BLaER1 (cell line): Measurements from ENCODE around the gene BIRC7.

Experiments
- H3K27ac ChIP-seq: shearing (Covaris generic); formaldehyde crosslinking; 2 replicates; pipeline ENCODE4 v1.8.1; 2022
- H3K27me3 ChIP-seq: shearing (Covaris generic); formaldehyde crosslinking; 2 replicates; pipeline ENCODE4 v1.8.1; 2022
- H3K36me3 ChIP-seq: shearing (Covaris generic); formaldehyde crosslinking; 2 replicates; pipeline ENCODE4 v1.8.1; 2022
- H3K4me1 ChIP-seq: shearing (Covaris generic); formaldehyde crosslinking; 2 replicates; pipeline ENCODE4 v1.8.1; 2022
- H3K4me2 ChIP-seq: shearing (Covaris generic); formaldehyde crosslinking; 2 replicates; pipeline ENCODE4 v1.8.1; 2022
- H3K4me3 ChIP-seq: shearing (Covaris generic); formaldehyde crosslinking; 2 replicates; pipeline ENCODE4 v1.8.1; 2022
- H3K9ac ChIP-seq: shearing (Covaris generic); formaldehyde crosslinking; 2 replicates; pipeline ENCODE4 v1.8.1; 2022
- H3K9me3 ChIP-seq: shearing (Covaris generic); formaldehyde crosslinking; 2 replicates; pipeline ENCODE4 v1.8.1; 2022
- H4K20me1 ChIP-seq: shearing (Covaris generic); formaldehyde crosslinking; 2 replicates; pipeline ENCODE4 v1.8.1; 2022
- Cebpa-rat ChIP-seq: shearing (Covaris generic); IDR thresholded peaks from 2 replicates; pipeline ENCODE4 v1.8.1; 2022

The BIRC7 gene

DNA sequence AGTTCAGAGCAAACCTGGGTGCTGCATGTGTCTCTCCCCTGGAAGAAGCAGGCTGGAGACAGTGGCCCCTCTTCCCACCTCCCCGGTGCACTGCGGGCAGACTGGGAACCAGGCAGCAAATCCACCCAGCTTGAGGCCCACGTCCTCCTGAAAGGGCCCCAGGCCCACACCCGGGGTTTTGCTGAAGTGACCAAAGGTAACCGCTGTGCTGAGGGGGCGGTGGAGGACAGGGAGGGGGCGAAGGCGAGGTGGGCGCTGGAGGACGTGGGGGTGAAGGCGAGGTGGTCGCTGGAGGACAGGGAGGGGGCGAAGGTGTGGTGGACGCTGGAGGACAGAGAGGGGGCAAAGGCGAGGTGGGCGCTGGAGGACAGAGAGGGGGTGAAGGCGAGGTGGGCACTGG lies 1.8 kb upstream of the BIRC7 start:
- Histone ChIP-seq H3K4me3 (no peak overlapping the region), H4K20me1 (no peaks in the 10 kb centered on the region), H3K27ac (no peak overlapping the region), H3K36me3 (no peaks in the 10 kb centered on the region), H3K4me2 (peak overlapping the region; percentile 96), H3K4me1 (peaks cover 97% of the 10 kb centered on the region), H3K9me3 (no peaks in the 10 kb centered on the region), H3K27me3 (peaks cover 28% of the 10 kb centered on the region), H3K9ac (no peak overlapping the region)
- TF ChIP-seq Cebpa-rat = no peak

DNA sequence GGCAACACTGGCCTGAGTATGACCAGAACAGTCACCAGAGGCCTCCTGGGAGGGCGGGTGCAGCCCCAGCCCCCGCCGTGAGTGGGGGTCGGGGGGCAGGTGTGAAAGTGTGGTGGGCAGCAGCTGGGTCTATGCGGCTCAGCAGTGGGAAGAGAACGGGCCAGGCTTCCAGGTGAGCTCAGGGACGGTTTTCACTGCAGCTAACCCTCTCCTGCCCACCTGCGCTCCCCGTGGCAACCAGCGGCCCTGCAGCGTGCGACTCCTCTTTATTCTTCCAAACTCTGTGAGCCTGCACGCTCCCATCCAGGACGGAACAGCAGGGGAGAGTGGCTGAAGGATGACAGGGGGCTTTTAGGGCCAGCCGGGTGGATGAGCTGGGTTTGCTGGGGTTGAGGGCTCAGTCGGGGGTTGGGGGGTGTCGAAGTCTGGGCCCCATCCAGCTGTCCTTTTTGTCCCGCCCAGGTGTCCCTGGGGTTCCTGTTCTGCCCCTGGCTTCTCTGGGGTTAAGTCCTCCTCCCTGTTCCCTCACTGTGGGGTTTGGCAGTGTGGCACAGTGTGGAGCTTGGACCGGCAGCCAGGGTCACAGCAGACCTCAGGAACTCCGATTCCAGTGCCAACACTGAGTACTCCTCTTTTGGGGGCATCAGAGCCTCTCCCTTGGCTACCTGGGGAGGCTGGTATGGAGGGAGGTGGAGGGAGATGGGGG lies 859 bp upstream of the BIRC7 start:
- no peak for TF ChIP-seq Cebpa-rat
- Histone ChIP-seq H3K27ac (0 out of 2 replicates have a peak overlapping the region, but pooled peaks have one; percentile 13), H3K36me3 (no peaks in the 10 kb centered on the region), H3K27me3 (peaks cover 28% of the 10 kb centered on the region), H3K9ac (no peak overlapping the region), H3K9me3 (no peaks in the 10 kb centered on the region), H3K4me3 (no peak overlapping the region), H3K4me1 (peaks cover 97% of the 10 kb centered on the region), H4K20me1 (no peaks in the 10 kb centered on the region), H3K4me2 (peak overlapping the region; percentile 96)

DNA sequence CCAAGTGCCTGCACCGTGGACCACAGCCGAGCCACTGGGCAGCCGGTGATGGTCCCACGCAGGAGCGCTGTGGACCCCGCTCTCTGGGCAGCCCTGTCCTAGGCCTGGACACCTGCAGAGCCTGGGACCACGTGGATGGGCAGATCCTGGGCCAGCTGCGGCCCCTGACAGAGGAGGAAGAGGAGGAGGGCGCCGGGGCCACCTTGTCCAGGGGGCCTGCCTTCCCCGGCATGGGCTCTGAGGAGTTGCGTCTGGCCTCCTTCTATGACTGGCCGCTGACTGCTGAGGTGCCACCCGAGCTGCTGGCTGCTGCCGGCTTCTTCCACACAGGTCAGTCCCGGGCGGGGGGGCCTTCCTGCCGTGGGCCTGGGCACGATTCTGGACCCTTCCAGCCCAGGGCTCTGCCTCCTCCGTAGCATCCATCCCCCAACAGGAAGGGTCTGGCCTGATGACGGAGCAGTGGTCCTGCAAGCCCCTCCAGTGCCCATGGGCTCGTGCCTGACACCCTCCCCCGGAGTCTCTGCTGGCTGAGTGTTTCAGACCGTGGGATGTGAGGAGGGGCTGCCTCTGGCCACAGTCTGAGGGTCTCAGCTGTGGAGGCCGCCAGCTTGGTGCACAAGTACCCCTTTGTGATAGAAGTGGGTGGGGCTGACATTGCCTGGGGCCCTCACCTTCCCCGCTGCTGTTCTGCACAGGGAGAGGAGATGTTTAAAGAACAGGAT lies 572 bp downstream of the BIRC7 start:
- Histone ChIP-seq H3K4me3 (no peak overlapping the region), H3K4me2 (peak overlapping the region; percentile 96), H3K9ac (peak overlapping the region; percentile 28), H3K27ac (peak overlapping the region; percentile 66), H4K20me1 (0 out of 2 replicates have a peak, but pooled peaks cover 3% of the 10 kb centered on the region), H3K36me3 (no peaks in the 10 kb centered on the region), H3K27me3 (peaks cover 21% of the 10 kb centered on the region), H3K9me3 (no peaks in the 10 kb centered on the region), H3K4me1 (peaks cover 95% of the 10 kb centered on the region)
- no peak for TF ChIP-seq Cebpa-rat

DNA sequence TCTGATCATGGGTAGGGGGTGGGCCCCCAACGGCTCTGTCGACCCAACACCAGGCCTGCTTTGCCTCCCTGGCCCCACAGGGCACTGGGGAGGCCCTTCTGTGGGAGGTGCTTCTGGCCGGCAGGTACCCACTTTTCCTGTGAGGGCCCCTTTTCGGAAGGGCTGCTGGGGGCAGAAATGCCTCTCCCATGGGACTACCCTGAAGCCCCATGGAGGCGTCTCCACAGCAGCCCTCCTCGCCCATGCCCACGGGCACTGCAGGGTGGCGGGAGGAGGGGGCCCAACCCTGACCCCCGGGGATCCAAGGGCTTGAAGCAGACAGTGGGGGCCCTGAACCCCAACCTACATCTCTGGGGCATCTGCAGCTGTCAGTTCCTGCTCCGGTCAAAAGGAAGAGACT lies 2.3 kb downstream of the BIRC7 start:
- Histone ChIP-seq H3K4me2 (peak overlapping the region; percentile 96), H4K20me1 (peaks cover 12% of the 10 kb centered on the region; the same call in 1 of the 2 replicates), H3K27ac (peak overlapping the region; percentile 81), H3K27me3 (peaks cover 4% of the 10 kb centered on the region; the same call in 1 of the 2 replicates), H3K9ac (peak overlapping the region; percentile 65), H3K9me3 (no peaks in the 10 kb centered on the region), H3K4me1 (peaks cover 98% of the 10 kb centered on the region), H3K36me3 (no peaks in the 10 kb centered on the region), H3K4me3 (peak overlapping the region; percentile 58)
- no peak for TF ChIP-seq Cebpa-rat

DNA sequence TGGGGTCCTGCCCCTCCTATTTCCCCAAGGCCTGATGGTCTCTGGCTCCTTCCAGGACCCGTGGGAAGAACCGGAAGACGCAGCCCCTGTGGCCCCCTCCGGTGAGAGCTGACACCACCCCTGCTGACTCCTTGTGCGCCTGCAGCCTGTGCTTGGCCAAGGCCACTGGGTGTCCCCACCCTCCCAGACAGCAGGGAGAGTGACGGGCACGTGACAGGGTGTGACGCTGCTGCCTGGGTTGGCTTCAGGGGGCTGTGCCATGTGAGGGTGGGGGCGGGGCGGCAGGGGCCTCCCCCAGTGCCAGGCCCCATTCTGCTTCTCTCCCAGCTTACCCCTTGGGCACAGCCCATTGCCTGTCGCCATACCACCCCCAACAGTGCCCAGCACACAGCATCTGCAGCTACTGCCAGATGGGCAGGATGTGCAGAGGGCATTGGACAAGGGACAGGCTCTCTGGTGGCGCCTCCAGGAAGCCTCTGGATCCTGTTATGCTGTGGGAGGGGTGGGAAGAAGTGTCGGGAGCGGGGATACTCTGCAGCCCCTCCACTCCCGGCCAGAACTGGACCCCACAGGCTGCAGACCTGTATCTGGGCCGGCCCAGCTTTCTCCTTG lies 2.9 kb downstream of the BIRC7 start:
- H3K27ac ChIP-seq = peak overlapping the region; percentile 81
- H3K27me3 ChIP-seq = 0 out of 2 replicates have a peak, but pooled peaks cover 2% of the 10 kb centered on the region

DNA sequence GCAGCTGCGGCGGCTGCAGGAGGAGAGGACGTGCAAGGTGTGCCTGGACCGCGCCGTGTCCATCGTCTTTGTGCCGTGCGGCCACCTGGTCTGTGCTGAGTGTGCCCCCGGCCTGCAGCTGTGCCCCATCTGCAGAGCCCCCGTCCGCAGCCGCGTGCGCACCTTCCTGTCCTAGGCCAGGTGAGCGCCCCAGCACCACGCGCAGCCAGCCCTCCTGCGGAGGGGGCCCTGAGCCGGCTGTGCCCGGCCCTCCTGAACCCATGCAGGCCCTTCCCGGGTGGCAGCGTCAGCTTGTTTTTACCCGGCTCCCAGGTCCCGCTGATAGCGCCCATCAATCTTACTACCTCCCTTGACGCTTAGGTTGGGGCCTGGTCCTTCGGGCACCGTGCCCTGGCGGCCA lies 3.7 kb downstream of the BIRC7 start:
- Histone ChIP-seq H3K27me3 (no peaks in the 10 kb centered on the region), H3K4me3 (no peak overlapping the region), H3K9me3 (no peaks in the 10 kb centered on the region), H3K4me1 (peaks cover 98% of the 10 kb centered on the region), H3K9ac (no peak overlapping the region), H3K4me2 (peak overlapping the region; percentile 96), H3K36me3 (peaks cover 12% of the 10 kb centered on the region), H3K27ac (peak overlapping the region; percentile 63; the same call in 1 of the 2 replicates), H4K20me1 (peaks cover 26% of the 10 kb centered on the region; the same call in 1 of the 2 replicates)
- no peak for TF ChIP-seq Cebpa-rat

More for the DNA sequence above, 2.9 kb downstream of the BIRC7 start:
- H3K4me3 ChIP-seq = peak overlapping the region; percentile 58
- peaks cover 18% of the 10 kb centered on the region; the same call in 1 of the 2 replicates for H4K20me1 ChIP-seq
- no peak for TF ChIP-seq Cebpa-rat
- peak overlapping the region; percentile 65 for H3K9ac ChIP-seq
- H3K9me3 ChIP-seq = no peaks in the 10 kb centered on the region
- H3K4me2 ChIP-seq = peak overlapping the region; percentile 96
- H3K4me1 ChIP-seq = peaks cover 98% of the 10 kb centered on the region
- peaks cover 4% of the 10 kb centered on the region for H3K36me3 ChIP-seq

DNA sequence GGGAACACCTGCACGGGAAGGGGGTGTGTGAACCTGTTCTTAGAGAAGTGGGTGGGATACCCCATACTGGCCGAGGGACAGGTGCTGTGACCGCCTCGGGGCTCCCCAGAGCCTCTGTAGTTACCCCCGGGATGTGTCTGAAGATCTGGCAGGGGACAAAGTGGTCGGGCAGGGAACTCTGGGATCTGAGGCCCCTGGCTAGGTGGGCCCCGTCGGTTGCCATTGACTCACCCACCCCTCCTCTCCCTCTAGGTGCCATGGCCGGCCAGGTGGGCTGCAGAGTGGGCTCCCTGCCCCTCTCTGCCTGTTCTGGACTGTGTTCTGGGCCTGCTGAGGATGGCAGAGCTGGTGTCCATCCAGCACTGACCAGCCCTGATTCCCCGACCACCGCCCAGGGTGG lies 4.3 kb downstream of the BIRC7 start:
- Histone ChIP-seq H3K9ac (no peak overlapping the region; the same call in 1 of the 2 replicates), H4K20me1 (peaks cover 31% of the 10 kb centered on the region; the same call in 1 of the 2 replicates), H3K4me1 (peaks cover 98% of the 10 kb centered on the region), H3K4me2 (peak overlapping the region; percentile 96), H3K4me3 (no peak overlapping the region), H3K27ac (peak overlapping the region; percentile 37; the same call in 1 of the 2 replicates), H3K36me3 (peaks cover 18% of the 10 kb centered on the region), H3K27me3 (no peaks in the 10 kb centered on the region), H3K9me3 (no peaks in the 10 kb centered on the region)
- no peak for TF ChIP-seq Cebpa-rat

DNA sequence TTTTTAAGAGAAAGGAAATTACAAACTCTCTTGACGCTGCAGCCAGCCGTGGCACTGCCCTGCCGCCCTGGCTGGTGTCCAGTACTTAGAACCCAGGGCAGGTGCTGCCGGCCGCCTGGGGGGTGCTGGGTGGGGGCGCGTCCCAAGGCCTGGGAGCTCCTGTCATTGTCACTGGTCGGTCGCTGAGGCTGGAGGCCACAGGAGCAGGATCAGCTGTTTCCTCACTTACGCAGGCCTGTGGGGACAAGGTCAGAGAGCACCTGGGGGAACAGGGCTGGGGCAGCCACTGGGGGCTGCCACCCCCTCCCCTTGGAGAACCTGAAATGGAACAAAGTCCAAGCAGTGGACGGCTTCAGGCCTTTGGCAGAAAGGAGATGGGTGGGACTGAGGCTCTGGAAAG lies 5.6 kb downstream of the BIRC7 start:
- TF ChIP-seq Cebpa-rat = no peak
- Histone ChIP-seq H4K20me1 (peaks cover 40% of the 10 kb centered on the region), H3K4me2 (peak overlapping the region; percentile 74), H3K27ac (peak overlapping the region; percentile 60), H3K4me1 (peaks cover 98% of the 10 kb centered on the region), H3K9ac (peak overlapping the region; percentile 46), H3K27me3 (no peaks in the 10 kb centered on the region), H3K36me3 (peaks cover 22% of the 10 kb centered on the region), H3K9me3 (no peaks in the 10 kb centered on the region), H3K4me3 (no peak overlapping the region)

DNA sequence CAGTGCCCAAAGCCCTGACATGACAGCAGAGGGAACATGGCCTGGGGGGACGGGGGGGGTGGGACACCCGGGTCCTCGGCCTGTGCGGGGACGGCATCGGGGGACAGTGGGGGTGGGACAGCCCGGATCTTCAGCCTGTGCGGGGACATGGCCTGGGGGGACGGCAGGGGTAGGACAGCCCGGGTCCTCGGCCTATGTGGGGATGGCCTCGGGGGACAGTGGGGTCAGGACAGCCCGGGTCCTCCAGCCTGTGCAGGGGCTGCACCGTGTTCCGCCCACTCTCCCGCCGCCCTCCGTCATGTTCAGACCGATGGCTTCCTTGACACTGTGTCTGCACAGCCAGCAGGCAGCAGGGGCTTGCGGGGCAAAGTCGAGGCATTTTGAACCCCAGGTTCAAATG lies 7.0 kb downstream of the BIRC7 start:
- Histone ChIP-seq H3K4me1 (peaks cover 98% of the 10 kb centered on the region), H3K36me3 (peaks cover 32% of the 10 kb centered on the region), H3K4me2 (peak overlapping the region; percentile 97), H3K27me3 (no peaks in the 10 kb centered on the region), H3K9ac (0 out of 2 replicates have a peak overlapping the region, but pooled peaks have one; percentile 19), H3K27ac (no peak overlapping the region), H3K9me3 (no peaks in the 10 kb centered on the region), H3K4me3 (no peak overlapping the region), H4K20me1 (peaks cover 55% of the 10 kb centered on the region)
- TF ChIP-seq Cebpa-rat = no peak
